Hematopoietic multipotent progenitor cell treated with erythropoietin and hydrocortisone succinate and interleukin-3 and kit ligand, for 15 days (in vitro differentiated cells): ENCODE measurements around the gene CSN2.
"Not testable (repeated sequence)": the region's sequence is repeated elsewhere in the genome, so short reads cannot be mapped to it uniquely, and the experiment has no call there.

Experiments used
- DNase-seq: peaks from one replicate; pipeline ENCODE4 v3.0.0-alpha.2; 2015; ENCODE audit warnings: low spot score

Gene CSN2, protein sequence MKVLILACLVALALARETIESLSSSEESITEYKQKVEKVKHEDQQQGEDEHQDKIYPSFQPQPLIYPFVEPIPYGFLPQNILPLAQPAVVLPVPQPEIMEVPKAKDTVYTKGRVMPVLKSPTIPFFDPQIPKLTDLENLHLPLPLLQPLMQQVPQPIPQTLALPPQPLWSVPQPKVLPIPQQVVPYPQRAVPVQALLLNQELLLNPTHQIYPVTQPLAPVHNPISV

DNA sequence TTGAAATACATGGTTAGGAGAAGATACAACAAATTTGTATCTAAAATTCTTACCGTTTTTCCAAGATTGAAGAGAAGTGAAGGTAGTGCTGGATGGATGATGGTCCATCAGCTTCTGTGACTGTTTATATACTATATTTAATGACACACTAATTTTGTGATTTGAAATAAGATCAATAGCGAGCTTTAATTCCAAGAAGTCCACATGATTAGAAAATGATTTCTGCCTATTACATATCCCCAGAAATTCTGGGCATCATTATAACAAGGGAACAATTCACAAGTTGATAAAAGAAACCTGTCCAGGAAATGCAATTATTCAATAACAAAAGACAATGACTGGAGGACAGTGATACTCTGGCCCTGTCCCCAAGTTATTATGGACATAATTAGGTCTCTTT lies at the start of gene CSN2:
TSS of gene CSN2 (minus strand) at position 101 of the 400 bp plus-strand sequence. CDS start 4,733 bp downstream, outside the sequence.
- no peak for DNase-seq

DNA sequence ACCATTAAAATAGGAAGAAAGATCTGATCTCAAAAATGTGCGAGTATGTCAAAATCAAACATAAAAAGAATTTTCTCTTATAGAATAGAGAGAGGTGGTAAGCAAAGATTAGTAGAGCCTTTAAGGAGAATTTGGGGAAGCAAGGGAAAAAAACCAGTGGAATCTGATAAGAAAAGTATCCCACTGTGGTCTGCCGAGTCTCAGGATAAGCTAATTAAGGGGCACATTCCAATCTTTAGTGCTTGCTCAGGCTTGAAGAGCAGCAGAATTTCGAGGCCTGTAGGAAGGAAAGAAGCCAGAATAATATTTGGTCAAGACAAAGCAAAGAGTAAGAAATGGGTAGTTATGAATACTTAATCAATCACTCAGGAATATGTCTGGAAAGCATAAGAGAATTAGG lies 43.2 kb upstream of the CSN2 start:
- no peak for DNase-seq

DNA sequence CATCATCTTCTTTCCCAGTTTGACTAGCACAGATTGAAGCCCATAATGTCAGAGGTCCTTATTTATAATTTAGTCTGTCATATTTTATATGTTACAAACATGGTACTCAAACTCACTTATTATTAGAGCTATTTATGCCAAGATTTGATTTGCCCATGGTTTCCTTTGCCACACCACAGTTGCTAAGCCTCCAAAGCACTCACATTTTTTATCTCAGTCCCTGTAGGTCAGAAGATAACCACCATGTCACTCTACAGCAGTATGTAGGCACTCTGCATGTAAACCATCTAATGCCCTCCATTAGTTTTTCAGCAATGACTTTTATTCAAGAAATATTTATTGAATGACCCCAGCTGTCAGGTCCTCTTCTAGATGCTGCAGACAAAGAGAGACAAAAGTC lies 37.0 kb upstream of the CSN2 start:
- DNase-seq, result no peak

DNA sequence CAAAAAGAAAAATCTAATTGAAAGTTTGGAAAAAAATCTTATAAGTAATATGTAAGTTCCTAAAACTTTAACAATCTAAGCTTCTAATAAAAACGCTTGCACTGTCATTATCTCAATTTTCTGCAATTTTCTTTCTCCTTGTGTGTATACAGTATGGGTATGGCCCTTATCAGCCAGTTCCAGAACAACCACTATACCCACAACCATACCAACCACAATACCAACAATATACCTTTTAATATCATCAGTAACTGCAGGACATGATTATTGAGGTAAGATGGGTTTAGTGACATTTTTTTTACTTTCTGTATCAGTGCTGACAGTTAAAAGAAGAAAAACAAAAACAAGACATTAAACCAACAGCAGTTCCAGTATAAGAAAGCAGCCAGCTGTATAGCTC lies 35.2 kb upstream of the CSN2 start:
- no peak for DNase-seq

DNA sequence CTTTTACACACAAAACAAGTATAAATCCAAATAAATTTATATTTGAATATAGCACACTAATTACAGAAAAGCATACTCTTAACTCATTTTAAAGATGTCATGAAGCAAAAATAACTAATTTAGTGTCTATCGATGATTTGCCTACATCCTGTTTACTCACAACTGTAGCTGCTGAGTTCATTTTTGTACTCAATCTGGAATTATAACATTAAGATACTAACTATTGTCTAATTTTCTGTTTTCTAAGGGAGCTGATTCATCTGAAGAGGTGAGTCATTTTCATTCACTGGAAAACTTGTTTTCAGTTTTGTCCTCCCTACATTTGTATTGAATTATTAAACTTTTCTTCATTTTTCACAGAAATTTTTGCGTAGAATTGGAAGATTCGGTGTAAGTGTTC lies 33.9 kb upstream of the CSN2 start:
- DNase-seq, result no peak

DNA sequence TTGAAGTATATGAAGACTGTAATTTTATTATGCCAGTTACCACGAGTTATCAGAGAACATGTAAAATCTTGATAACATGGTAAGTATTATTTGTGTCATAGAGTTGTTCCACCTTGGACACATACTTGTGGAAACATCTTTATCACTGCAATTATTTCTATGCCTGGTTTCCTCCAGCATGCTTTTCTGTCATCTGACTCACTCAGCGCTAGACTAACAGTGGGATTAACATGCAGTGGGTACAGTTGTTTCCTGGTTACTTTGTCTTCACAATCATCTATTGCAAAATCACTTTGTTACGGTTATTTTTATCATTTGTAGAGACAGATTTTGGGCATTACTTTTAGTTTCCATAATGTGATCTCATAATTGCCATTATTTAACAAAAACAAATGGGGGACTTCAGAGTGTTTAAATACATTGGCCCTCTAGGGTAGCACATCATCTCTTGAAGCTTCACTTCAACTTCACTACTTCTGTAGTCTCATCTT lies 30.0 kb upstream of the CSN2 start, which contains the start of gene STATH:
TSS of gene STATH (plus strand) at position 441 of the 491 bp plus-strand sequence. CDS start 2,472 bp downstream, outside the sequence.
- DNase-seq, result no peak

DNA sequence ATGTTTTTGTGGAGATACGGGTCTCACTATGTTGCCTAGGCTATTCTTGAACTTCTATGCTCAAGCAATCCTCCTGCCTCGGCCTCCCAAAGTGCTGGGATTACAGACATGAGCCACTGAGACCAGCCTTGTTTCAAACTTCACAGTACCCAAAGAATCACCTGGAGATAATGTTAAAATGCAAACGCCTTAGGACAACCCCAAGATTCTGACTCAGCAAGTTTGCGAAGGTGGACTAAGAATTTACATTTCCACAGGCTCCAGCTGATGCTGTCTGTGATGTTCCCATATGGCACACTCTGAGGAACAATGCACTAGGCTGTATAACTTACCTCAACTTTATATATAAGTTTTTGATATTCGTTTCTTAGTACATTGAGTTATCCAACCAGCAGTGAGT lies 29.3 kb upstream of the CSN2 start:
- no peak for DNase-seq

DNA sequence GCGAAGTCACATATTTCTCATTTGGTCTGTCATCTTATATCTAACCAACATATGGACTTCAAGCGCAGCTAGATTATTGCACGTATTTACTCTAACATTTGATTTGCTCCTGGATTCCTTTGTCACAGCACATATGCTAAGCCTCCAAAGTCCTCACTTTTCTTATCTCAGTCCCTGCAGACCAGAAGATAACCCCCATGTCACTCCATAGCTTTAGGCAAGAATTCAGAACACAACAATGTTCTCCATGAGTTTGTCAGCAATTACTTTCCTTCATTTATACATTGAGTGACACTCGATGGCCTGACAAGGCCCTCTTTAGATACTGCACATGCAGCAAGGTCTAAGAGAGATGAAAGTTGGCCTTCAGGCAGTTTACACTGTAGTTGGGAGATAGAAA lies 25.5 kb upstream of the CSN2 start:
- DNase-seq, result no peak

DNA sequence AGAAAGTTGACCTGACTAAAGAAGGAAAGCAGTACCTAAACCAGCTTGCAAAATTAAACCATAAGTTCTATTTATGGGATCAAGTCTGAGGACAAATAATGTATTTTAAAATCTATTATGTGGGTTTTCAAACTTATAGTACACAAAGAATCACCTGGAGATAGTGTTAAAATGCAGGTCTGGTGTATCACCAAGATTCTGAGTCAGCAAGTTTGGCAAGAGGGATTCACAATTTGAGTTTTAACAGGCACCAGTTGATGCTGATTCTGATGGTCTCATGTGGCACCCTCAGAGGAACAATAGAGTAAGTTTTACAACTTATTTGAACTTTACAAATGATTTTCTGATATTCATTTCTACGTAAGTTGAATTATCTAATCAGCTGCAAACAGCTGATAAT lies 21.1 kb upstream of the CSN2 start:
- no peak for DNase-seq

DNA sequence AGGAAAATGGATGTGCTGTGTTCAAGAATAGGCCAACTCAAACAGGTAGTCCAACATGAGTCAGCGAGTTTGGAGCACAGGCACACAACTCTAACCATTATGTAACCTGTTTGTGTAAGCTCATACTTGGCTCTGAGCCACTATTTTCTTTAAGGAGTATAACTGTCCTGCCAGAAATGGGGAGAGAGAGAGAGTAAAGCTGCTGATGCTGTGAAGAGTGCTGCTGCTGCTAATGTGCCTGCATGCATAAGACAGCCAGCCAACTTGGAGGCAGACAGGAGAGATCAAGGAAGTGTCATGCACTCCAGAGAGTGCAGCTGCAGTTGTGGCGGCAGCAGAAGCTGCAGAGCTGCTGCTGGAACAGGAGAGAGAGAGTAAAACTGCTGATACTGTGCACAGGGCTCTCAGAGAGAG lies 18.5 kb upstream of the CSN2 start:
- no peak for DNase-seq

DNA sequence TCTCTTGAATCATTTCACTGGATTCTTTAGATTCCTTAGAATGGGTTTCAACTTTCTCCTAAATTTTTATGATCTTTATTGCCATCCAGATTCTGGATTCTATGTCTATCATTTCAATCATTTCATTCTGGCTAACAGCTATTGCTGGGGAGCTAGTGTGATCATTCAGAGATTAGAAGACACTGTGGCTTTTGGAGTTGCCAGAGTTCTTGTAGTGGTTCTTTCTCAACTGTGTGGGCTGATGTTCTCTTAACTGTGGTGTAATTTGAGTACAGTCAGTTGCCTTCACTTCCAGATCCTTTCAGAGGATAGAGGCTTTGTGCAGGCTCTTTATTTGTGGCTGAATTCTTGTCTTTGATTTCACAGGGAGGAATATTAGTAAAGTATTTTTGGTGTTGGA lies 12.1 kb upstream of the CSN2 start:
- DNase-seq, result no peak

DNA sequence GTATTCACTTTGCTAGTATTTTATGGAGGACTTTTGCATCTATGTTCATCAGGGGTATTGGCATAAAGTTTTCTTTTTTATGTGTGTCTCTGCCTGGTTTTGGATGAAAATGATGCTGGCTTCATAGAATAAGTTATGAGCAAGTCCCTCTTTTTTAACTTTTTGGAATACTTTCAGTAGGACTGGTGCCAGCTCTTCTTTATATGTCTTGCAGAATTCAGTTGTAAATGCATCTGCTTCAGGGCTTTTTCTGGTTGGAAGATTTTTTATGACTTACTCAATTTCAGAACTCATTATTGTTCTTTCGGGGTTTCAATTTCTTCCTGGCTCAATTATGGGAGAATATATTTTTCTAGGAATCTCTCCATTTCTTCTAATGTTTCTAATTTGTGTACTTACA lies 9.1 kb upstream of the CSN2 start:
- no peak for DNase-seq

DNA sequence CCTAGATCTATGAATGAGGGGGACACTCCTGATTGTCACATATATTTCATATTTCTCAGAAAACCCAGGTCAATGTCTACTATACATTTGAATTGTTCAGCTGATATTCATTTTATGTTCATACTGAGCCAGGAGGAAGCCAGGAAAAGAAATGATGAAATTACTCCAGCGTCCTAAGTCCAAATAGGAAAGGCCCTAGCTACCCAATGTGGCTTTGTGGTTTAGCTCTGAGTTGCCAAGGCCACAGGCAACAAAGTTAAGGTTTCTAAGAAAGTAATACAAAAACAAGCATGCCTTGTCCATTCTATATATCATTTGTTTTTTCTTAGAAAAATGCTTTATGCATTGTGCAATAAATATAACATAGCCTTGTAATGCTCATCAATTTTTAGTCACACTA lies 4.5 kb upstream of the CSN2 start:
- no peak for DNase-seq

DNA sequence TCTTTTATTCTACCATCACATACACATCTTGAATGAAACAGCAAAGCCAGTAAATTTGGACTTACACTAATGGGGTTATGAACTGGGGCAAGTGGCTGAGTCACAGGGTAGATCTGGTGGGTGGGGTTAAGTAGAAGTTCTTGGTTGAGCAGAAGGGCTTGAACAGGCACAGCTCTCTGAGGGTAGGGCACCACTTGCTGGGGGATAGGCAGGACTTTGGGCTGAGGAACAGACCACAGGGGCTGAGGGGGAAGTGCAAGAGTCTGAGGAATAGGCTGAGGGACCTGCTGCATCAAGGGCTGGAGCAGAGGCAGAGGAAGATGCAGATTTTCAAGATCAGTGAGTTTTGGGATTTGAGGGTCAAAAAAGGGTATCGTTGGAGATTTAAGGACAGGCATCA lies 8.3 kb downstream of the CSN2 start:
- DNase-seq, result no peak

DNA sequence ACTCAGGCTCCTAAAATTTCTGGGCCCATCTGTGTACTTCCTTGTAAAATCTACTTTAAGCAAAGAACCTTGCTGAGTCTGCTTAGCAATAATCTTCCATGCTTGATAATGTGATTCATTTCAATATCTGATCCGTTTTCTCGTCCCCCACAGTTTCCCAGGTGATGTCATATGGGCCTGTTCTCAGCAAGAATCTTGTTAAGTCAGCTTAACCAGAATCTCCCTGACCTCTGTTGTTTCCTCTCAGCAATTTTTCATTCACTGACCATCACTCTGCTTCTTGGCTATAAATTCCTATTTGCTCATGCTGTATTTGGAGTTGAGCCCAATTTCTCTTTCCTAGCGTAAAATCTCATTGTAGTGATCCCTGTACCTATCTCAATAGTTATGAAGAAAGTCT lies 13.9 kb downstream of the CSN2 start:
- no peak for DNase-seq

DNA sequence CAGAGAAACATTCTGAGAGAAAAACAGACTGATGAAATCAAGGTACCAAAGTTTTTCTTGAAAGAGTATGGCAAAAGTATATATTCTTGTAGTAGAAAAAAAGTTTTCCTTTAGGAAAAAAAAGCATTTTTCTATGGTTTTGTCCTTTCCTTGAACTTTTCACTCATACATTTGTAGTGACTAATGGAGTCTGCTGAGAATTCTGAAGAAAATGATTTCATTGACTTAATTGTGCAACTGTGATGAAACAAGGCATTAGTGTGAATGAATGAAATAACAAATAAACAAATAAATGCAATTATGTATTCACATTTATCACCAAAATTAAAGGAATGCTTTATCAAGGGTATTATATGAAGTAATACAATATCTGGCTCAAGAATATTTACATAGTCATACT lies 29.0 kb downstream of the CSN2 start:
- DNase-seq, result no peak

DNA sequence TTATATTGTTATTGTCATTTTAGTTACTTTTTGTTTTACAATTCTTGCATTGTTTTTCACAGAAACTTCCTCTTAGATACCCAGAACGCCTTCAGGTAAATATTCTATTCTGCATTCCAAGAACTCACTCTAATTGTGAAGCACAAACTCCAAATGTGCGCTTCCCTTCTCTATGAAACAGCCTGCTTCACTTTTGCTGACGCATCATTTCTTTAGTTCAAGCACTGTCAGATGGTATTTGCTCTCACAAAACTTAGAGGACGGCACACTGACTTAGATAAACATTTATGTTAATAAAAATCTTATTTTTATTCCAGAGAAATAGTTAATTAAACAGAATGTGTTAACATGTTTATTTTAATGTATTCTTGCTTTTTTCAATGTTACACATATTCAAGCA lies 31.4 kb downstream of the CSN2 start:
- no peak for DNase-seq

DNA sequence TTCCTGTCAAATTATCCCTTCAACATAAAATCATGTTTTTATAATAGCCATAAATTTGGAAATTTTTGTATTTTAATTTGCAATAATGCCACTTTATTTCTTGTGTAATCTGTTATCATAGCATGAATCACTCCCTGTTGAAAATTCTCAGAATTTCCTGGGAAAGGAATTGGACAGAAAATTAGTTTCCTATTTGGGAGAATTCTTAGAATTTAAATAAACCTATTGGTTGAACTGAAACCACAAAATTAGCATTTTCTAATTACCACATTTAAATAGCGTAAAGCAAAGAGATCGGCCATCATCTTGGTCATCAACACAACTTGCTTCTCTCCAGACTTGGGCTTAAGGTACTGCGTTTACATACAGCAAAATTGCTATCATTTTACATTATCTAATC lies 34.8 kb downstream of the CSN2 start, which contains the start of gene CSN1S1:
TSS of gene CSN1S1 (plus strand) at position 301 of the 400 bp plus-strand sequence. CDS start 1,488 bp downstream, outside the sequence.
- no peak for DNase-seq

DNA sequence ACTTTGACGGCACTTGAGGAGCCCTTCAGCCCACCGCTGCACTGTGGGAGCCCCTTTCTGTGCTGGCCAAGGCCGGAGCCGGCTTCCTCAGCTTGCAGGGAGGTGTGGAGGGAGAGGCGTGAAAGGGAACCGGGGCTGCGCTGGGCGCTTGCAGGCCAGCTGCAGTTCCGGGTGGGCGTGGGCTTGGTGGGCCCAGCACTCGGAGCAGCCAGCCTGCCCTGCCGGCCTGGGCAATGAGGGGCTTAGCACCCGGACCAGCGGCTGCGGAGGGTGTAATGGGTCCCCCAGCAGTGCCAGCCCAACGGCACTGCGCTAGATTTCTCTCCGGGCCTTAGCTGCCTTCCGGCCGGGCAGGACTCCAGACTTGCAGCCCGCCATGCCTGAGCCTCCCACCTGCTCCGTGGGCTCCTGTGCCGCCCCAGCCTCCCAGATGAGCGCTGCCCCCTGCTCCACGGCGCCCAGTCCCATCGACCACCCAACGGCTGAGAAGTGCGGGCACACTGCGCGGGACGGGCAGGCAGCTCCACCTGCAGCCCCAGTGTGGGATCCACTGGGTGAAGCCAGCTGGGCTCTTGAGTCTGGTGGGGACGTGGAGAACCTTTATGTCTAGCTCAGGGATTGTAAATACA lies 41.6 kb downstream of the CSN2 start:
- DNase-seq, result not testable (repeated sequence)

DNA sequence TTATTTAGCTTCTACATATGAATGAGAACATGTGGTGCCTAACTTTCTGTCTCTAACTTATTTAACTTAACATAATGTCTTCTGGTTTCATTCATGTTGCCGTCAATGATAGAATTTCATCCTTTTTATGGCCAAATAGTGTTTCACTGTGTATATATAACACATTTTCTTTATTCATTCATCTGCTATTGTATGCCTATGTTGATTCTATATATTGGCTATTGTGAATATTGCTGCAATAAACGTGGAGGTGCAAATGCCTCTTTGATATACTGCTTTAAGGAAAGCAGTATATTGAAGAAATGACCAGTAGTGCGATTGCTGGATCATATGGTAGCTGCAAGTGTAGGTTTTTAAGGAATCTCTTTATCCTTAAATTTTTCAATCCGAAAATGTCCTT lies 44.7 kb downstream of the CSN2 start:
- DNase-seq, result no peak

DNA sequence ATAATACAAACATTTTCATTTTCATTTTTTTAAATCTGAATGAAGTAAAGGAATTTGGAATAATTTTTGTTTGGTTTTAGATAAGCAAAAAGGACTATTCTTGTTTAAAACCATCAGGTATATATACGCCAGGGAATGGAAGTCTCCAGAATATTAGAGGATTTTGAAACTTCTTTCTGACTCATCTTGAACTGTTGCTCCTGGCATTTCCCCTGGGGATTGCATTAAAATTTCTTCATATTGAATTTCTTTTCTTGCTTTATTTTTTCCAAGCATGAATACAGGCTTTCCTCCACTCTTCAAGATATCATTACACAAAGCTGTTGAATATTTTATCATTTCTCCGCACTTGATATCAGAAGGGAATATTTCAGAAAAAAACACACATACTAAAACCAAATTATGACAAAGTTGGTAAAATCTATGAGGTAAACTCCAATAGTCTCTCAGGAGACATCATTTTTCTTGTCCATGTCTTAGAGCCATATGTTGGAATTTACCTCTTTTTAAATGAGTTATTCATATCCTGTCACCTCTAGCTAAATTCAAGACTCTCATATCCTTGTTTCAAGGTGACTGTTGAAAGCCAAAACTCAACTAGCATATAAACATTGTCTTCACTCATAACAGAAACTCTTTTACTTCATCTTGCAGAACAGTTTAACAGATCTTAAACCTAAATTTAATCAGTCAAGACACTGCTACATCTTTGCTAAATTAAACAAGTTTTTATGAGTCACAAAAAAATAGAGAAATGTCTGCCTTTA lies 55.3 kb downstream of the CSN2 start:
- DNase-seq, result no peak

DNA sequence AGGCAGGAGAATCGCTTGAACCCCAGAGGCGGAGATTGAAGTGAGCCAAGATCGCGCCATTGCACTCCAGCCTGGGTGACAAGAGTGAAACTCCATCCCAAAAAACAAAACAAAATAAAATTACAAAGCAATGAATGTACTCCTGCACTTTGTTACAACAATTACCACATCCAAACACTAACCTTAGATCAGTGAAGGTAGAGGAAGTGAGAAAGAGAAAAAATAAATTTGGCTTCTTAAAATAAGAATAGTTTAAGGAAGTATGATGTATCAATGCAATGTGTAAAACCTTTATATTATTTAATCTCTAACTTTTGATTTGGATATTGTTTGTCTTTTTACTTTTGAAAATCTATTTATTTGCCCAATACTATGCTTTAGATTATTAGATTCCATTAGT lies 56.3 kb downstream of the CSN2 start:
- no peak for DNase-seq

DNA sequence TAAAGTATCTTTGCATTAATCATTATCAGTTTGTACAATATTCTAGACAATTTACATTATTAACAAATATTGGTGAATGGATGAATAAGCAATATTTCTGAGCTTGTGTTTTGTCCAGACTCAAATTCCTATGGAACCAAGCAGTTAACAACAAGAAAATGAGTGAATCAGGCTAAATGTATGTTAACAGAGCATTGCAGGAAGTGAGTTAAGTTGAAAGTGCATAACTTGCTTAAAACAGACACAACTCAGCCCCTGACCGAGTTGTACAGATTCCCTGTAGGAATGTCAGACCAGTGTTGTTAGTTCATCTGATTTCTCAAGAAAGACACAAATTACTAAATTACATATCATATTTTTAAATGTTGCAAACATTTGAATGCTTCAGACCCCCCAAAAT lies 58.4 kb downstream of the CSN2 start:
- no peak for DNase-seq
